ENCODE results near the gene WNT16.

WNT16 gene

DNA sequence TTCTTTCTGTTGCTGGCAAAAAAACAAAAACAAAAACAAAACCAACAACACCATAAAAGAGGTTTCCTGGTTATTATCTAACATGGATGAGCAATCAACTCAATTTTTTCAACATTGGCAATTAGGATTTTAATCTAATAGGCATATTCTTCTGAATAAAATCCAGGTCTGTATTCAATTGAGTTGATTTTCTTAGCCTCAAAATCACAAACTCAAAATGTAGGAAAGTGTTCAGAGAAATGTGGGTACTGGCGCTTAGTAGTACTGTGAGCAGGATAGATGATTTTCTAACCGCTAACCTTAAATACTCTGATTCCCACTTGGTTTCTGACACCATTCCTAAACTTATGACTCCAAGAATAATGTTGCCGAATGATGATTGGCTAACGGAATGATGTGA is 5.6 kb downstream of the WNT16 start:
- no peak overlapping the region for H3K4me3 ChIP-seq (ENCODE audit: low read depth, low read length)
- TF ChIP-seq, protein P1, sequence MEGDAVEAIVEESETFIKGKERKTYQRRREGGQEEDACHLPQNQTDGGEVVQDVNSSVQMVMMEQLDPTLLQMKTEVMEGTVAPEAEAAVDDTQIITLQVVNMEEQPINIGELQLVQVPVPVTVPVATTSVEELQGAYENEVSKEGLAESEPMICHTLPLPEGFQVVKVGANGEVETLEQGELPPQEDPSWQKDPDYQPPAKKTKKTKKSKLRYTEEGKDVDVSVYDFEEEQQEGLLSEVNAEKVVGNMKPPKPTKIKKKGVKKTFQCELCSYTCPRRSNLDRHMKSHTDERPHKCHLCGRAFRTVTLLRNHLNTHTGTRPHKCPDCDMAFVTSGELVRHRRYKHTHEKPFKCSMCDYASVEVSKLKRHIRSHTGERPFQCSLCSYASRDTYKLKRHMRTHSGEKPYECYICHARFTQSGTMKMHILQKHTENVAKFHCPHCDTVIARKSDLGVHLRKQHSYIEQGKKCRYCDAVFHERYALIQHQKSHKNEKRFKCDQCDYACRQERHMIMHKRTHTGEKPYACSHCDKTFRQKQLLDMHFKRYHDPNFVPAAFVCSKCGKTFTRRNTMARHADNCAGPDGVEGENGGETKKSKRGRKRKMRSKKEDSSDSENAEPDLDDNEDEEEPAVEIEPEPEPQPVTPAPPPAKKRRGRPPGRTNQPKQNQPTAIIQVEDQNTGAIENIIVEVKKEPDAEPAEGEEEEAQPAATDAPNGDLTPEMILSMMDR (IDR thresholded peaks at IDR 0.05; ENCODE audit: low read depth, low read length) = no peak
- in situ Hi-C loops (cut with HindIII; ENCODE audit: low sequenced_read_pairs) = no loop called here
- DNase-seq (ENCODE audit: low read depth, low spot score) = no peak

DNA sequence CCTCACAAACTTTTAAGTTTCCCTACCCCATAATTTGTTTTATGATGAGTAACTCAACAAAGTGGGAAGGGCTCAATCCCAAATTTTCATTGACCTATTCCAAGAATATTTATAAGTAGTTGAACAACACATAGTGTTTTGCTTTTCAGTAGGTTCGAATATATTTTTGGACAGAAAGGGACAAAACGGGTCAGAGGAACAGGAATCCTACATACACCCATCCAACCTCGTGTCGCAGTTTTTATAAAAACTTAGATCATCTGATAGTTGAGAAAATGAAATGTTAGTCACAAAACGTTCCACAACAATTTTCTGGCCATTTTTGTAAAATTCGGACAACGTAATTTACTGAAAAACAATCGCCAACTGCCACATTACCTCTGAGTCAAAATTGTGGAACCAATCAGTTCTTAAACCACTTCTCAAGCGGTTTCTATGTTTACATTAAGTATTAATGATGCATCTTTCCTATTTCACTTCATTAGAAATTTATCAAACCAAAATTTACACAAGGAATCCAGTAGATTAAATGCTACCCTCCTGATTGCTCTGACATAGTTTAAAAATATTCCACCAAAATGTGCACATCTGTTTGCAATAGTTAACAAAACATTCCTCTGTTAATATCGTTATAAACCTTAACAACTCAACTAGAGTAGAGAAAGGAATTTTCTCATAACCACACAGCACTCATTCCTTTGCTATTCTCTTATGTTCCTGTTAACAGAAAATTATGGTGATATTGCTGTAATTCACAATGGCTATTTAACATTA is 6.3 kb downstream of the WNT16 start:
- in situ Hi-C loops (cut with HindIII; ENCODE audit: low sequenced_read_pairs) = no loop called here
- no peak for DNase-seq (ENCODE audit: low read depth, low spot score)
- TF ChIP-seq, protein P1 (IDR thresholded peaks at IDR 0.05; ENCODE audit: low read depth, low read length) = no peak
- no peak overlapping the region for H3K4me3 ChIP-seq (ENCODE audit: low read depth, low read length)

DNA sequence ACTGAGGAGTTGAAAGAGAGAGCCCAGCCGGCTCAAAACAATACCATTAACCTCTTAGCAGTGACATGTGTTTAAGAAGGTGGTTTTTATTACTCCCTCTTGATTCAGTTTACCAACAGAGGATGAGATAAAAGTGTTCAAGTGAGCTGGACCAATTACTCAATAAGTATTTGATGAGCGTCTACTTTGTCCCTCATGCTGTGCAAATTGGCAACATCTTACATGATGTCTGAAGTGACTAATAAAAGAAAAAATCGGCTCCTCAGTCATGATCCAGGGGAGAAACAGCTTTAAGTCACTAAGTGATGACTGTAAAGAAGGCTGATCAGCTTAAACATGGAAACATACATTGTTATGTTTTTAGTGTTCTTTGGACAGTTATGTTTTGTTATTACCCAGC is 7.8 kb downstream of the WNT16 start:
- H3K4me3 ChIP-seq (ENCODE audit: low read depth, low read length) = no peak overlapping the region
- in situ Hi-C loops (cut with HindIII; ENCODE audit: low sequenced_read_pairs) = no loop called here
- TF ChIP-seq, protein P1 (IDR thresholded peaks at IDR 0.05; ENCODE audit: low read depth, low read length) = no peak
- no peak for DNase-seq (ENCODE audit: low read depth, low spot score)

DNA sequence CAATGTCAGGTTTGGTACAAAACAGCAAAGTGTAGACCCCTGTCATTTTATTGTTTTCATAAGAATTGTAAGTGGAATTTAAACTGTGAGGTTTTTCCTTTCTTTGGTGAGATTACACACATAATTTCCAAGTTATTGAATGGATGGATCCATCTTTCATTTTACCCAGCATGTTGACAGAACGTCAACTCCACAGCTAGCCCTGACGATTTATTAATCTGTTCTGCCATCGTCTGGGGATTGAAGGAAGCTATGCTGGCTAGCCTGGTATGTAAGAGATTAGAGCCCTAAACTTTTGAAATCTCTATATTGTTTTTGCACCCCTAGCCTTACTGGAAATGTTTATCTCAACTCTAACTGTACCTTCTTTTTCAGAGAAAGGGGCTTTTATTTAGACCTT is 8.6 kb downstream of the WNT16 start:
- no peak overlapping the region for H3K4me3 ChIP-seq (ENCODE audit: low read depth, low read length)
- TF ChIP-seq, protein P1 (IDR thresholded peaks at IDR 0.05; ENCODE audit: low read depth, low read length) = peak; percentile 24
- in situ Hi-C loops (cut with HindIII; ENCODE audit: low sequenced_read_pairs) = no loop called here
- DNase-seq (ENCODE audit: low read depth, low spot score) = no peak

DNA sequence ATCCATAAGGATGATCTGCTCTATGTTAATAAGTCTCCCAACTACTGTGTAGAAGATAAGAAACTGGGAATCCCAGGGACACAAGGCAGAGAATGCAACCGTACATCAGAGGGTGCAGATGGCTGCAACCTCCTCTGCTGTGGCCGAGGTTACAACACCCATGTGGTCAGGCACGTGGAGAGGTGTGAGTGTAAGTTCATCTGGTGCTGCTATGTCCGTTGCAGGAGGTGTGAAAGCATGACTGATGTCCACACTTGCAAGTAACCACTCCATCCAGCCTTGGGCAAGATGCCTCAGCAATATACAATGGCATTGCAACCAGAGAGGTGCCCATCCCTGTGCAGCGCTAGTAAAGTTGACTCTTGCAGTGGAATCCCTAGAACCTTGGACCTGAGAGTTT is 10.3 kb downstream of the WNT16 start:
- TF ChIP-seq, protein P1 (IDR thresholded peaks at IDR 0.05; ENCODE audit: low read depth, low read length) = no peak
- no peak overlapping the region for H3K4me3 ChIP-seq (ENCODE audit: low read depth, low read length)
- DNase-seq (ENCODE audit: low read depth, low spot score) = no peak
- in situ Hi-C loops (cut with HindIII; ENCODE audit: low sequenced_read_pairs) = no loop called here

DNA sequence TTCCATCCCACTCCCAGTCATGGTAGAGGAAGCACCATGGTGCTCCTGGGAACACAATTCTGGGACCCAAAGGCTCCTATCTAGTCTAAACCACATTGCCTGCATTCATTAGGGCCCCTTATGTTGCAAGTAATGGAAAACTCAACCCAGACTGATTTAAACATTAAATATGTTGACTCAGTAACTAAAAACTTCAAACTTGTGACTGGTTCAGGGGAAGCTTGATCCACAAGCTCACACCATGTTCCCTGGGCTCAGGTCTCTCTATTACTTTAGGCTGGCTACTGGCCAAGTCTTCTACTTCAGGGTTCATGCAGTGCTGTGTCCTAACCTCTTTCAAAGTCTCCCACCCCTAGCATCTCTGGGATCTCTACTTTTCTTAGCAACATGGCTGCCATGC is 13.1 kb downstream of the WNT16 start:
- TF ChIP-seq, protein P1 (IDR thresholded peaks at IDR 0.05; ENCODE audit: low read depth, low read length) = no peak
- no peak overlapping the region for H3K4me3 ChIP-seq (ENCODE audit: low read depth, low read length)
- in situ Hi-C loops (cut with HindIII; ENCODE audit: low sequenced_read_pairs) = no loop called here
- no peak for DNase-seq (ENCODE audit: low read depth, low spot score)

Measured in astrocyte of the spinal cord (primary cell).